HG03025 (cell line): ENCODE data around the gene MAML1.
"Not testable (repeated sequence)": the region's sequence is repeated elsewhere in the genome, so short reads cannot be mapped to it uniquely, and the experiment has no call there.

ENCODE experiments used
- ATAC-seq: cut with Tn5 transposase; IDR thresholded peaks from one replicate; pipeline ENCODE4 v1.9.1; 2021; ENCODE audit warnings: mild to moderate bottlenecking, moderate library complexity; ENCODE audit not compliant: unreplicated experiment, low FRiP score

Gene MAML1, protein sequence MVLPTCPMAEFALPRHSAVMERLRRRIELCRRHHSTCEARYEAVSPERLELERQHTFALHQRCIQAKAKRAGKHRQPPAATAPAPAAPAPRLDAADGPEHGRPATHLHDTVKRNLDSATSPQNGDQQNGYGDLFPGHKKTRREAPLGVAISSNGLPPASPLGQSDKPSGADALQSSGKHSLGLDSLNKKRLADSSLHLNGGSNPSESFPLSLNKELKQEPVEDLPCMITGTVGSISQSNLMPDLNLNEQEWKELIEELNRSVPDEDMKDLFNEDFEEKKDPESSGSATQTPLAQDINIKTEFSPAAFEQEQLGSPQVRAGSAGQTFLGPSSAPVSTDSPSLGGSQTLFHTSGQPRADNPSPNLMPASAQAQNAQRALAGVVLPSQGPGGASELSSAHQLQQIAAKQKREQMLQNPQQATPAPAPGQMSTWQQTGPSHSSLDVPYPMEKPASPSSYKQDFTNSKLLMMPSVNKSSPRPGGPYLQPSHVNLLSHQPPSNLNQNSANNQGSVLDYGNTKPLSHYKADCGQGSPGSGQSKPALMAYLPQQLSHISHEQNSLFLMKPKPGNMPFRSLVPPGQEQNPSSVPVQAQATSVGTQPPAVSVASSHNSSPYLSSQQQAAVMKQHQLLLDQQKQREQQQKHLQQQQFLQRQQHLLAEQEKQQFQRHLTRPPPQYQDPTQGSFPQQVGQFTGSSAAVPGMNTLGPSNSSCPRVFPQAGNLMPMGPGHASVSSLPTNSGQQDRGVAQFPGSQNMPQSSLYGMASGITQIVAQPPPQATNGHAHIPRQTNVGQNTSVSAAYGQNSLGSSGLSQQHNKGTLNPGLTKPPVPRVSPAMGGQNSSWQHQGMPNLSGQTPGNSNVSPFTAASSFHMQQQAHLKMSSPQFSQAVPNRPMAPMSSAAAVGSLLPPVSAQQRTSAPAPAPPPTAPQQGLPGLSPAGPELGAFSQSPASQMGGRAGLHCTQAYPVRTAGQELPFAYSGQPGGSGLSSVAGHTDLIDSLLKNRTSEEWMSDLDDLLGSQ

DNA sequence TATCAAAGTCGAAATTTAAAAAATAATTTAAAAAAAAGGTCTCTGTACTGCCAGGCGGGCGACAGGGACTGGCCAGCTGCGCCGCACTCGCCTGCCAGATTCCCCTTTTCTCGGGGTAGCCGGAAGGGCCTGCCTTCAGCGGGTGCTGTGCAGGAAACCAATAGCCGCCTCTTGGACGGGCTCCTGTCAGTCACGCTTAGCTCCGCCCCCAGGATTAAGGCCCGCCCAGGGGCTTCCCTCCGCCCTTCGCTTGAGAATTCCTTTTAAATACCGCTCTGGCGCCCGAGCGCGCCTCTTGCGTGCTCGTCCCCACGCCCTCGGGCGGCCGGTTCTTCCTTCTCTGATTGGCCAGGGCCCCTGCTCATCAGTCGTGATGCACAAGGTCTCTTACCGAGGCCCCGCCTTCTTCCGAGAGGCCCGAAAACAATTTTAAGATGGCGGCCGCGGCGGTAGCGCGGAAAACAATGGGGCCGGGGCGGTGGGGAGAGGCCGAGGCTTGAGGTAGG lies at the start of gene MAML1:
Gene MAML1, plus strand, starts transcription at position 411 of the 506 bp plus-strand sequence. CDS start 291 bp downstream, outside the sequence.
- peak; percentile 91 for ATAC-seq

DNA sequence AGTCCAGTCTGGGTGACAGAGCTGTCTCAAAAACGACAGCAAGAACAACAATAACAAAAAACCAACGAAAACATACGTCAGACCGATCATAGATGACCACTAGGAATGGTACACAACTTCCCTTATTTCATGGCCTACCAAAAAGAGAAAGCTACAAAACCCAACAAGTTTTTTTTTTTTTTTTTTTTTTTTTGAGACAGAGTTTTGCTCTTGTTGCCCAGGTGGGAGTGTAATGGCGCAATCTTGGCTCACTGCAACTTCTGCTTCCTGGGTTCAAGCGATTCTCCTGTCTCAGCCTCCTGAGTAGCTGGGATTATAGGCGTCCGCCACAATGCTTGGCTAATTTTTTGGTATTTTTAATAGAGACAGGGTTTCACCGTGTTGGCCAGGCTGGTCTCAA lies 43.4 kb upstream of the MAML1 start:
- not testable (repeated sequence) for ATAC-seq

DNA sequence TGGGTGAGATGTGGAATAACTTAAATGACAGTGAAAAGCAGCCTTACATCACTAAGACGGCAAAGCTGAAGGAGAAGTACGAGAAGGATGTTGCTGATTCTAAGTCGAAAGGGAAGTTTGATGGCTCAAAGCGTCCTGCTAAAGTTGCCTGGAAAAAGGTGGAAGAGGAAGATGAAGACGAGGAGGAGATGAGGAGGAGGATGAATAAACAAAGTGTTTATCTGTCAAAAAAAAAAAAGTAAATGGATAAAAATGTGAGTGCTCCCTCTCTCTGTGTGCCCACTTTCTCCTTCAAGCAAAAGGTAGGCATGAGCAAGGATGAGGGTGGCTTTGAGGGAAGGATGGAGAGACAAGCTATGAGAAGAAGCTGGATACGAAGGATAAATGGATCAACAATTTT lies 38.1 kb upstream of the MAML1 start:
- no peak for ATAC-seq

DNA sequence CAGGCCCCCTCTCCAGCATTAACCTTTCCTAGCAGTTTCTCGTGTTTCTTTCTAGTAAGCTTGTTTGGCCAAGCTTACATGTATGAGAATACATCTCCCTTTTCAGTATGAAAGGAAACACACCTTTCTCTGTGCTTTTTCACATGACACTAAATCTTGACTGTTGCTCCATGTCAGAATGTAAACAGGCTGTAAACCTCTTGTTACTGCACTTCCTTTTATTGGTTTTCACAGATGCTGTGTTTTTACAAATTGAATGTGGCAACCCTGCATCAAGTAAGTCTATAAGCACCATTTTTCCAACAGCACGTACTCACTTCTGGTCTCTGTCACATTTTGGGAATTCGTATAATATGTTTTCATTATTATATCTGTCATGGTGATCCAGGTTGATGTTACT lies 36.0 kb upstream of the MAML1 start:
- no peak for ATAC-seq

DNA sequence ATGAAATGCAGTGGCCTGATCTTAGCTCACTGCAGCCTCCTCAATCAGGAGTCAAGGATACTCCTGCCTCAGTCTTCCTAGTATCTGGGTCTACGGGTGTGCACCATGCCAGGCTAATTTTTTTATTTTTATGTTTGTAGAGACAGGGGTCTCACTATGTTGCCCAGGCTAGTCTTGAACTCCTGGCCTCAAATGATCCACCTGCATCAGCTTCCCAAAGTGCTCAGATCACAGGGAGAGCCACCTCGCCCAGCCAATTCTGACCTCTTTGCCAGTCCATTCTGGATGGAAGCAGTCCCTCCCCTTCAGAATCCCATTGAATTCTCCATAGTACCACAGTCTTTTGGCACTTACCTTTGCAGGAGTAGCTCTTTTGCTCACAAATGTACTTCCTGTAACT lies 35.5 kb upstream of the MAML1 start:
- ATAC-seq = no peak

DNA sequence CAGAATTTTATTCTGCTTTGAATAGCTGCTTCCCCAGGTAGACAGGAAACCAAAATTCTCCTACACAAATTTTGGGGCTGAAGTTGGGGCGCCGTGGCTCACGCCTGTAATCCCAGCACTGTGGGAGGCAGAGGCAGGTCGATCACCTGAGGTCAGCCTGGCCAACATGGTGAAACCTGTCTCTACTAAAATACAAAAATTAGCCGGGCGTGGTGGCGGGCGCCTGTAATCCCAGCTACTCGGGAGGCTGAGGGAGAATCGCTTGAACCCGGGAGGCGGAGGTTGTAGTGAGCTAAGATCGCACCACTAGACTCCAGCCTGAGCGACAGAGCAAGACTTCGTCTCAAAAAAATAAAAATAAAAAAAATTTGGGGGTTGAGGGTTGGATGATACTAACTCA lies 35.1 kb upstream of the MAML1 start:
- ATAC-seq = not testable (repeated sequence)

DNA sequence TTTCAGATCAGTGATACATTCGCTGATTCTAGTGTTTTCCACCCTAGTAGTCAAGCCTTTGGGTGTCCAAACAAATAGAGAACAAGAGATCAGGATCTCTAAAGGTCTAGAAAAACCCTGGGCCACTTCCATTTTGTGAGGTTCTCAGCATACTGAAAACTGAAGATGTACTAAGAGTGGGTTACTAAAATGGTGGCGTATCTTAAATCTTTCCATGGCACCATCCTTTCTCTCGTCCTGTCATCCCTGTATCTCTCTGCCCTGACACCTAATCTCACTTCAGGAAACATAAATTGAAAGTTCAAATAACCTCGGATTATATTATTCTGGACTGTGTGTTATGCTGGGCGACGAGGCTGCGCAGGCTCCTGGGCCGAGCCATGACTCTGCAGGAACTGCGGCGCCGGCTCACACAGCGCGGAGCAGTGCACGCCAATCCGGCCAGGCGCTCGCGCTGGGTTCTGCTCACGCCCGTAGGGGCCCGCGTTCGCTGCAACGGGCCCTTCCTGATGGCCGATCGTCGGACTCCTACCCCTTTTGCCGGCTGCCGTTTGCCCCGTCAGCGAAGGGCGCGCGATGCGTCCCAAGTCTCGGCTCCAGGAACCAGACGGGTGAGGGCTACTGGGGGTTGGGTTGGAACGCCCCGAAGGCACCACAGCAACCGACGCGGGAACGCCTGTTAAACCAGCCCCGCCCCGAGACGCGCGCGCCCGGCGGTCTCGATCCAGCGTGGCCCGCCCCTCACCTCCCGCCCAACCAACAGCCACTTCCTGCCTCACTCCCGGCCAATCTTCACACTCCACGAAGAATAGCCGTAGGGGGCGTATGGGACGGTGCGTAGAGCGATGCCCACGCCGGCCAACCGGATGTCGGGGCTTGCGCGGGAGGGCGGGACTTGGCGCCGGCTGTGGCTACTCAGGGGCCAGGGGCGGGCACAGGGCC lies 34.4 kb upstream of the MAML1 start:
- peak; percentile 89 for ATAC-seq

DNA sequence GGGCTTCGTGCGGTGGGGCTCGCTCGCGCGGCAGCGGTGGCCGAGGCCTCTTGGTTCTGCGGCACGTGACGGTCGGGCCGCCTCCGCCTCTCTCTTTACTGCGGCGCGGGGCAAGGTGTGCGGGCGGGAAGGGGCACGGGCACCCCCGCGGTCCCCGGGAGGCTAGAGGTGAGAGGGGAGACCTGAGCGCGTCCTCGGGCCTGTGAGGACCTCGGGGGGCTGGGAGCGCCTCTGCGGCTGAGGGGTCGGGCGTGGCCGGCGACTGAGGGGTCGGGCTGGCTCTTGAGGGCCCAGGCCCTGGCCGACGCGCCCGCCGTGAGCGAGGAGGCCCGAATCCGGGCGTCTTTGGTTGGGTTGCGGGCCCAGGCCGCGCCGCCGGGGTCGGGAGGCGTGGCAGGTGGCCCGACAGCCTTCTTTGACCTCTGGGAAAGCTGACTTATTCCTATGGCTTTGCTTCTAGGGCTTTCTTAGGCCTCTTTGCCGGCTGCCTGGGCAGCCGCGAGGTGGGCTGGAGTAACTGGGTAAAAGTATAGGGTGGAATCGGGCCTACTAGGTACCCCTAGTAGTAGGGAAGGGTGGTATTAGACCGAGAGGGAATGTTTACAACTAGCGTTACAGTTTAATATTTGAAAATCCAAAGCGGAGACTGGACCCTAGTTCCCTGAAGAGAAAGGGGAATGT lies 33.5 kb upstream of the MAML1 start, which contains the start of gene CANX:
Gene CANX, plus strand, starts transcription at position 33 of the 681 bp plus-strand sequence. CDS start 6,715 bp downstream, outside the sequence.
- peak; percentile 16 for ATAC-seq

DNA sequence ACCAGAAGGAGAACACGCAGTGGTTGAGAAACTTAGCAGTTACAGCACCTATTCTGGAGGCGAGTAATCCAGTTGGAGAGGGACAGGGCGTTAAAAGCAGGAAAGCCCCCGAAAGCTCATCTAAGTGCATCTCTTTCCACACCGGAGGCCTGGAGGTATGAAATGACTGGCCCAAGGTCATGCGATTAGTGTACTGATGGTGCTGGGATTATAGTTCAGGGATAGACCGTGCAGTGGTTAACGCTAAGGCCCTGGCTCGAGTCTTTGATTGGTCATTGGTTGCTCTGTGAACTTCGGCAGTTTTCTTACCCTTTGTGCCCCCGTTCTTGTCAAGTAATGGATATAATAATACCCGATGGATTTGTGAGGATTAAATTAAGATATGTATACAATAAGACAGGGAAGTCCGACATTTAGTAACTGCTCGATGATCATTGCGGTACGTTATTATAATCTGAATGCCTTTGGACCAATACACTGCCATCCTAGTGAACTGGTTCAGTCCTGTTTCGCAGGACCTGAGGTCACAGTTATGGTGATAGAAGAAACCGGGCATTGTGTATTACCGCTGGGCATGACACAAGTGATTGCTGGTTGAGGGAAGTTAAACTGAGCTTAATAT lies 32.9 kb upstream of the MAML1 start:
- no peak for ATAC-seq

DNA sequence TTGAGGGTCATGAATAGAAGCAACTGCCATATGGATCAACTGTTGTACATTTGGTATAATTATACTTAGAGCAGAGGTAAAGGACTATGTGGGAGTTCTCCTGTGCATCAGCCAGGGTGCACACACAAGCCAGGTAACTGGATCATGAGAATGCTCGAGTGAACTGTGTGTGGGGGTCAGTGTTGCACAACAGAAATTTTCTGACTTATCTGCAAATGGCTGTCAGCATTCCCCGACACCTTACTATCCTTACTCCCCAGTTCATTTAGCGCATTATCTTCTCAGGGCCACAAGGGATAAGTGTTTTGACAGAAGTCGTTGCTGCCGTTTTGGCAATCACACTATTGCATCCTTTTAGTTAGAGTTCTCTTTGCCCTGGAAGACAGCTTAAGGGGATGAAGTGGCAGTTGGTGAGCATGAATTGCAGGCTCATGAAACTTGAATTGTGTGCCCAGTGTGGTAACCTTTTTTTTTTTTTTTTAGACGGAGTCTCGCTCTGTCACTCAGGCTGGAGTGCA lies 32.2 kb upstream of the MAML1 start:
- no peak for ATAC-seq

DNA sequence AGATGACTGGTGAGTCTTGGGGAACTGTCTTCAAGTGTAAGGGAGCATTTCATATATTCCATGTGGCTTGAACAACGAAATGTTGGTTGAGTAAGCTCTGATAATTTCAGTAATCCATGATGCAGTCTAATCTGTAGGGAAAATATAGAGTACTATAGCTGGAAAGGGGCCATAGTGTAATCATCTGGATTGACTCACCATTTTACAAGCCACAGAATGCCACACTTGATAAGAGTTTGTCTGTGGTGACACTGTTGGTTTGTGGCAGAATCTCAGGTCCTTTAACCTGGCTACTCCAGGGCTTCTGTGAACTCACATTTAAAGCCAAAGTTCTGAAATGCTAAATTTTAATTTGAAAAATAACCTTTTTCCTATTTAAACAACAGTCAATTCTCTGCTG lies 16.3 kb upstream of the MAML1 start:
- ATAC-seq = no peak

DNA sequence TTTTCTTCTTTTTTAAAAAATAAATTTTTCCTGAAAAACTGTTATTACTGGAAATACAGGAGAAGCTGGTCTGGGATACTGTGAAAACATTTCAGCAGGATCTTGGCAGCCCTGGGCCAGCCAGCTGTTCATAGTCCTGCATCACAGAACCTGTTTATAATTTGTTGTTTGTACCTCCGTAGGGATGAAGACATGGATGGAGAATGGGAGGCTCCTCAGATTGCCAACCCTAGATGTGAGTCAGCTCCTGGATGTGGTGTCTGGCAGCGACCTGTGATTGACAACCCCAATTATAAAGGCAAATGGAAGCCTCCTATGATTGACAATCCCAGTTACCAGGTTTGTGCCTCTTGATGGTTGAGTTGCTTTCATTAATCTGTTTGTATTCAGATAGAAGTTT lies 12.4 kb upstream of the MAML1 start:
- no peak for ATAC-seq

DNA sequence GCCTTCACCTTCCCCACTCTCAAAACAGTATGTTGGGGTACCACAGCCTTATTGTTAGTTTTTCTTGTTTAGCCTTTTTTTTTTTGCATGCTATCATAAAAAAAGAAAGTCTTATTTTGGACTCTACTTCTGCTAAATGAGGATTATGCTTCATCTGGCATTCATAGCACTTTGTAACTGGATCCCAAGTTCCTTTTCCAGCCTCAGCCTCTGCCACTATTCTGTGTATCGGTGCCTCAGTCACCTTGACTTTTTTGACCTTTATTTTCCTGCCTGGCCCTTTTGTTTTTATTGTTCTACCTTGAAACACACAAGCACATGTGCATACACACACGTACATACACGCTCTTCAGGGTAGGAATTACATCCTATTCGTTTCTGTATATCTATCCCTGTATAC lies 8.5 kb upstream of the MAML1 start:
- ATAC-seq = no peak

DNA sequence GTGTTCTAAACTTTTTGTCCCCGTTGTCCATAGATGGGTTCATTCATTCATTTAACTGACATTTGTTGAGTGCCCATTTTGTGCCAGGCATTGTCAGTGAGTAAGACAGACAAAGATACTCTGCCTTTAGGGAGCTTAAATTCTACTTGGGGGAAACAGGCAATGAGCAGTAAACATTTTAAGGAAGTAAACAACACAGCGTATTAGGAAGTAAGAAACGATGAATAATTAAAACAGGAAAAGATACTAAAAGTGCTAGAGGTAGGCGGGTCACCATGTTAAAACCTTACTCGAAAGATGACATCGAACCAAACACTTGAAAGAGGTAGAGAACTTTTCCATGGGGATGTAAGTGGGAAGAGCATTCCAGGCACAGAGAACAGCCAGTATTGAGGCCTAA lies 5.5 kb upstream of the MAML1 start:
- no peak for ATAC-seq

DNA sequence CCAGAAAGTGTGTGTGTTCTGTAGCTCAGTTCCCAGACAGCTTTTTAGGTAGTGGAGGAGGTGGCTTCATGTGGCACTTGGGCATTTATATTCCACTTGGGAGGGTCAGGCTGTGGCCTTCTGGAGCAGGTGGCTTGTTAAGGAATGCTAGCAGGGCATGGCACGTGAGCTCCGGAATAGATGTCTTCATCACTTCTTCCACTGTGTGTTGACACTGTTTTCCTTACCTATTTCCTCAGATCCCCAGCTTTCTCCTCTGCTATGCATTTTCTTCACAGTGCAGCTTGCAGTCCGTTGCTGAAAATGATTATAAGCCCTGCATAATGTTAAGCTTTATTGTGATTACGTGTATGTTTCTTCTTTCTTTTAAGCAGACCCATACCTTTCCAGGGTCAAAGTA lies 3.3 kb upstream of the MAML1 start:
- ATAC-seq = no peak

DNA sequence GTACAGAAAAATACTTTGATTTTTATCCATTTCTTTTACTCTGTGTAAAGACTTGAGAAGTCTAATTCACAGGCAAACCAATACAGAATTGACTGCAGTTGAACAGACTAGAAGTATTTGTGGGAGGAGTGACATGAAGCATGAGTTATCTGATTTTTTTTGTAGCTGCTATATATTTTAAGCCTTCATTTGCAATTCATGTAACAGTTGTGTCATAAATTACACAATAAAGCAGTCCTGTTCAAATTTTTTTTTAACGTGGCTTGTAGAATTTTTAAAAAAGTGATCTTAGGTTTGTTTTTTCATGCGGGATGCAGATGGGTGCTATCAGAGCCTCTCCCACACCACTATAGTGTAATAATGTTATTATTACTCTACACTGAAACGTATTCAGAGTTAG lies 2.9 kb upstream of the MAML1 start:
- ATAC-seq = no peak

DNA sequence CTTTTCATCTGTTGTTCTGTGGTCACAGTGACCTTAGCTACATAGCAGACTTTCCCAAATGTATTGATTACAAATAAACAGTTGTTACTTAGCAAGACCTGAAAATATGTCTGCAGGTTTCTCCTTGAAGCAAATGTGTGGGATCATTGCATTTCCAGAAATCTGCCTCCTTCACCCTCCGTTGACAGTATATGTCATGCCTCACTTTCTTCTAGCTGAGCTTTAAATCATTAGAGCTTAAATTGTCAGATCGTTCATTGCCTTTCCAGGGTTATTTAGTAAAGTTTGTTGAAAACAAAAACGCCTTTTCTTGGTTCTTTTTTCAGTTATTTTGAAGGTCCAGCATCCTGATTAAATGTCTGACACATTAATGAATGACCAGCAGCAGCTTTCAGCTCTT lies 2.3 kb upstream of the MAML1 start:
- no peak for ATAC-seq

DNA sequence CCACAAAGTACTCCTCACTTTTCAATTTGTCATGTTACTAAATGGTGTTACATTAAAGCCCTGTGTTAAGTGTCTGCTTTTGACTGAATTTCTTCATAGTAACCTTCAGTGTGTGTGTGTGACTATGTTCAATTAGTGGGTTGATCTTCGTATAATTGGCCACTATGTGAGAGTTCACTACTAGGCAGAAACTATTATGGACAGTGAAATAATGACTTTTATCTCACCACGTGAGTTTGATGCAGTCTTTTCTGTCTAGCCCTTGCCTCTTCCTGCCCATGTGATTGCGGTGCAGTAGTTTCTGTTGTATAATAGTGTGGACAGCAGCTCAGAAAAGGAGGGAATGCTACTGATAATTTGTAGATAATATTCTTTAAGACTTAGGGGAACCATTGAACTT lies 1.8 kb upstream of the MAML1 start:
- ATAC-seq = no peak
